ENCODE data around the gene CLDN6. TPM values are rescaled to one million over a fixed set of nuclear protein-coding genes. Genes with fewer than 3 reads are reported as not detected.

CLDN6 gene
- total and polyA plus RNA-seq, 2 of the 13 experiments (the other 11 are each of a cell fraction or from before 2014, with no cell fraction given) = 5.9 to 7.6 TPM

DNA sequence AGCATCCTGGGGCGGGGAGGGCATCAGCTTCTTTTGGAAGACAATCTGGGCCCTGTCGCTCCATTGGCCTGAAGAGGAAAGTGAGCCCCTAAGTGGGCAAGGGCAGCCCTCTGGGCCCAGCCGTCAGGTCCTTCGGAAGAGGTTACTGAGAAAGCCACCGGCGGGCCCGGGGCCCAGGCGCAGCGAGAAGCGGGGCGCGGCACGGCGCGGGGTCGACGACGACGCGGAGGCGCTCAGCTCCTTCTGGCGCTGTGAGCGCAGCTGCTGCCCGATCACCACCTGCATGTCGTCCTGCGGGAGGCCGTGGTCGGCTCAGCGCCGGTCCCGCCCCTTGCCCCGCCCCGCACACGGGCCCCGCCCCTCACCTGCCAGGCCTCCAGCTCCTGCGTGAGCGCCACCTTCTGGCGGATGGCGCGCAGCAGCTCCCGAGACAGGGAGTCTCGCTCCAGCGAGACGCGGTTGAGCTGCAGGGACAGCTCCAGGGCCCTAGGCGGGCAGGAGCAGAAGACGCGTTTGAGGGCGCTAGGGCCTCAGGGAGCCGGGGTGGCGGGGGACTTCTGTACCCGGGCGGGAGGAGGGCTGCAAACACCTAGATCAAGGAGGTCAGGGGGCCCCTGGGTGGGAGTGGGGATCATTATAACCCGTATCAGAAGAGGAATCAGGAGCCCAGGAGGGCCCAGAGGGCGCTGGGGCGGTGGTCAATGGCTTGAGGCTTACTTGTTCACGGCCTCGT, 10.2 kb upstream of the CLDN6 start (continued):
- TF ChIP-seq, protein P1, sequence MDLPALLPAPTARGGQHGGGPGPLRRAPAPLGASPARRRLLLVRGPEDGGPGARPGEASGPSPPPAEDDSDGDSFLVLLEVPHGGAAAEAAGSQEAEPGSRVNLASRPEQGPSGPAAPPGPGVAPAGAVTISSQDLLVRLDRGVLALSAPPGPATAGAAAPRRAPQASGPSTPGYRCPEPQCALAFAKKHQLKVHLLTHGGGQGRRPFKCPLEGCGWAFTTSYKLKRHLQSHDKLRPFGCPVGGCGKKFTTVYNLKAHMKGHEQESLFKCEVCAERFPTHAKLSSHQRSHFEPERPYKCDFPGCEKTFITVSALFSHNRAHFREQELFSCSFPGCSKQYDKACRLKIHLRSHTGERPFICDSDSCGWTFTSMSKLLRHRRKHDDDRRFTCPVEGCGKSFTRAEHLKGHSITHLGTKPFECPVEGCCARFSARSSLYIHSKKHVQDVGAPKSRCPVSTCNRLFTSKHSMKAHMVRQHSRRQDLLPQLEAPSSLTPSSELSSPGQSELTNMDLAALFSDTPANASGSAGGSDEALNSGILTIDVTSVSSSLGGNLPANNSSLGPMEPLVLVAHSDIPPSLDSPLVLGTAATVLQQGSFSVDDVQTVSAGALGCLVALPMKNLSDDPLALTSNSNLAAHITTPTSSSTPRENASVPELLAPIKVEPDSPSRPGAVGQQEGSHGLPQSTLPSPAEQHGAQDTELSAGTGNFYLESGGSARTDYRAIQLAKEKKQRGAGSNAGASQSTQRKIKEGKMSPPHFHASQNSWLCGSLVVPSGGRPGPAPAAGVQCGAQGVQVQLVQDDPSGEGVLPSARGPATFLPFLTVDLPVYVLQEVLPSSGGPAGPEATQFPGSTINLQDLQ (CRISPR knock-in tag; IDR thresholded peaks at IDR 0.05) = no peak; the same call in 1 of the 2 replicates
- peak; percentile 51; the same call in 1 of the 2 replicates for TF ChIP-seq GATAD1 (CRISPR knock-in tag; IDR thresholded peaks at IDR 0.05)
- TF ChIP-seq, protein P2, sequence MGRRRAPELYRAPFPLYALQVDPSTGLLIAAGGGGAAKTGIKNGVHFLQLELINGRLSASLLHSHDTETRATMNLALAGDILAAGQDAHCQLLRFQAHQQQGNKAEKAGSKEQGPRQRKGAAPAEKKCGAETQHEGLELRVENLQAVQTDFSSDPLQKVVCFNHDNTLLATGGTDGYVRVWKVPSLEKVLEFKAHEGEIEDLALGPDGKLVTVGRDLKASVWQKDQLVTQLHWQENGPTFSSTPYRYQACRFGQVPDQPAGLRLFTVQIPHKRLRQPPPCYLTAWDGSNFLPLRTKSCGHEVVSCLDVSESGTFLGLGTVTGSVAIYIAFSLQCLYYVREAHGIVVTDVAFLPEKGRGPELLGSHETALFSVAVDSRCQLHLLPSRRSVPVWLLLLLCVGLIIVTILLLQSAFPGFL (CRISPR knock-in tag; IDR thresholded peaks at IDR 0.05) = 0 out of 2 replicates have a peak, but pooled peaks have one; percentile 39
- TF ChIP-seq, protein P3, sequence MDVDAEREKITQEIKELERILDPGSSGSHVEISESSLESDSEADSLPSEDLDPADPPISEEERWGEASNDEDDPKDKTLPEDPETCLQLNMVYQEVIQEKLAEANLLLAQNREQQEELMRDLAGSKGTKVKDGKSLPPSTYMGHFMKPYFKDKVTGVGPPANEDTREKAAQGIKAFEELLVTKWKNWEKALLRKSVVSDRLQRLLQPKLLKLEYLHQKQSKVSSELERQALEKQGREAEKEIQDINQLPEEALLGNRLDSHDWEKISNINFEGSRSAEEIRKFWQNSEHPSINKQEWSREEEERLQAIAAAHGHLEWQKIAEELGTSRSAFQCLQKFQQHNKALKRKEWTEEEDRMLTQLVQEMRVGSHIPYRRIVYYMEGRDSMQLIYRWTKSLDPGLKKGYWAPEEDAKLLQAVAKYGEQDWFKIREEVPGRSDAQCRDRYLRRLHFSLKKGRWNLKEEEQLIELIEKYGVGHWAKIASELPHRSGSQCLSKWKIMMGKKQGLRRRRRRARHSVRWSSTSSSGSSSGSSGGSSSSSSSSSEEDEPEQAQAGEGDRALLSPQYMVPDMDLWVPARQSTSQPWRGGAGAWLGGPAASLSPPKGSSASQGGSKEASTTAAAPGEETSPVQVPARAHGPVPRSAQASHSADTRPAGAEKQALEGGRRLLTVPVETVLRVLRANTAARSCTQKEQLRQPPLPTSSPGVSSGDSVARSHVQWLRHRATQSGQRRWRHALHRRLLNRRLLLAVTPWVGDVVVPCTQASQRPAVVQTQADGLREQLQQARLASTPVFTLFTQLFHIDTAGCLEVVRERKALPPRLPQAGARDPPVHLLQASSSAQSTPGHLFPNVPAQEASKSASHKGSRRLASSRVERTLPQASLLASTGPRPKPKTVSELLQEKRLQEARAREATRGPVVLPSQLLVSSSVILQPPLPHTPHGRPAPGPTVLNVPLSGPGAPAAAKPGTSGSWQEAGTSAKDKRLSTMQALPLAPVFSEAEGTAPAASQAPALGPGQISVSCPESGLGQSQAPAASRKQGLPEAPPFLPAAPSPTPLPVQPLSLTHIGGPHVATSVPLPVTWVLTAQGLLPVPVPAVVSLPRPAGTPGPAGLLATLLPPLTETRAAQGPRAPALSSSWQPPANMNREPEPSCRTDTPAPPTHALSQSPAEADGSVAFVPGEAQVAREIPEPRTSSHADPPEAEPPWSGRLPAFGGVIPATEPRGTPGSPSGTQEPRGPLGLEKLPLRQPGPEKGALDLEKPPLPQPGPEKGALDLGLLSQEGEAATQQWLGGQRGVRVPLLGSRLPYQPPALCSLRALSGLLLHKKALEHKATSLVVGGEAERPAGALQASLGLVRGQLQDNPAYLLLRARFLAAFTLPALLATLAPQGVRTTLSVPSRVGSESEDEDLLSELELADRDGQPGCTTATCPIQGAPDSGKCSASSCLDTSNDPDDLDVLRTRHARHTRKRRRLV (CRISPR knock-in tag; IDR thresholded peaks at IDR 0.05) = no peak
- TF ChIP-seq, protein P4, sequence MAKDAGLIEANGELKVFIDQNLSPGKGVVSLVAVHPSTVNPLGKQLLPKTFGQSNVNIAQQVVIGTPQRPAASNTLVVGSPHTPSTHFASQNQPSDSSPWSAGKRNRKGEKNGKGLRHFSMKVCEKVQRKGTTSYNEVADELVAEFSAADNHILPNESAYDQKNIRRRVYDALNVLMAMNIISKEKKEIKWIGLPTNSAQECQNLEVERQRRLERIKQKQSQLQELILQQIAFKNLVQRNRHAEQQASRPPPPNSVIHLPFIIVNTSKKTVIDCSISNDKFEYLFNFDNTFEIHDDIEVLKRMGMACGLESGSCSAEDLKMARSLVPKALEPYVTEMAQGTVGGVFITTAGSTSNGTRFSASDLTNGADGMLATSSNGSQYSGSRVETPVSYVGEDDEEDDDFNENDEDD (CRISPR knock-in tag; IDR thresholded peaks at IDR 0.05; ENCODE audit: borderline replicate concordance) = peak; percentile 65; the same call in 1 of the 2 replicates
- no peak for TF ChIP-seq ZNF709 (CRISPR knock-in tag; IDR thresholded peaks at IDR 0.05)
- no peak for TF ChIP-seq SIN3A (IDR thresholded peaks at IDR 0.05; ENCODE audit: borderline replicate concordance, low read depth, low read length)
- TF ChIP-seq ZNF556 (CRISPR knock-in tag; IDR thresholded peaks at IDR 0.05; ENCODE audit: borderline replicate concordance) = no peak; the same call in 1 of the 2 replicates
- TF ChIP-seq ZNF335 (CRISPR knock-in tag; IDR thresholded peaks at IDR 0.05) = no peak
- peak; percentile 71; the same call in 1 of the 2 replicates for TF ChIP-seq RBFOX2 (IDR thresholded peaks at IDR 0.05; ENCODE audit: low read depth, low read length)
- TF ChIP-seq, protein P5, sequence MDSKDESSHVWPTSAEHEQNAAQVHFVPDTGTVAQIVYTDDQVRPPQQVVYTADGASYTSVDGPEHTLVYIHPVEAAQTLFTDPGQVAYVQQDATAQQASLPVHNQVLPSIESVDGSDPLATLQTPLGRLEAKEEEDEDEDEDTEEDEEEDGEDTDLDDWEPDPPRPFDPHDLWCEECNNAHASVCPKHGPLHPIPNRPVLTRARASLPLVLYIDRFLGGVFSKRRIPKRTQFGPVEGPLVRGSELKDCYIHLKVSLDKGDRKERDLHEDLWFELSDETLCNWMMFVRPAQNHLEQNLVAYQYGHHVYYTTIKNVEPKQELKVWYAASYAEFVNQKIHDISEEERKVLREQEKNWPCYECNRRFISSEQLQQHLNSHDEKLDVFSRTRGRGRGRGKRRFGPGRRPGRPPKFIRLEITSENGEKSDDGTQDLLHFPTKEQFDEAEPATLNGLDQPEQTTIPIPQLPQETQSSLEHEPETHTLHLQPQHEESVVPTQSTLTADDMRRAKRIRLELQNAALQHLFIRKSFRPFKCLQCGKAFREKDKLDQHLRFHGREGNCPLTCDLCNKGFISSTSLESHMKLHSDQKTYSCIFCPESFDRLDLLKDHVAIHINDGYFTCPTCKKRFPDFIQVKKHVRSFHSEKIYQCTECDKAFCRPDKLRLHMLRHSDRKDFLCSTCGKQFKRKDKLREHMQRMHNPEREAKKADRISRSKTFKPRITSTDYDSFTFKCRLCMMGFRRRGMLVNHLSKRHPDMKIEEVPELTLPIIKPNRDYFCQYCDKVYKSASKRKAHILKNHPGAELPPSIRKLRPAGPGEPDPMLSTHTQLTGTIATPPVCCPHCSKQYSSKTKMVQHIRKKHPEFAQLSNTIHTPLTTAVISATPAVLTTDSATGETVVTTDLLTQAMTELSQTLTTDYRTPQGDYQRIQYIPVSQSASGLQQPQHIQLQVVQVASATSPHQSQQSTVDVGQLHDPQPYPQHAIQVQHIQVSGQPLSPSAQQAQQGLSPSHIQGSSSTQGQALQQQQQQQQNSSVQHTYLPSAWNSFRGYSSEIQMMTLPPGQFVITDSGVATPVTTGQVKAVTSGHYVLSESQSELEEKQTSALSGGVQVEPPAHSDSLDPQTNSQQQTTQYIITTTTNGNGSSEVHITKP (CRISPR knock-in tag; IDR thresholded peaks at IDR 0.05; ENCODE audit: low read depth) = no peak
- no peak for TF ChIP-seq NFIB (CRISPR knock-in tag; IDR thresholded peaks at IDR 0.05; ENCODE audit: borderline replicate concordance)
- no peak for TF ChIP-seq GLI4 (CRISPR knock-in tag; IDR thresholded peaks at IDR 0.05; ENCODE audit: borderline replicate concordance)
- no peak for TF ChIP-seq ZMYM2 (CRISPR knock-in tag; IDR thresholded peaks at IDR 0.05)
